Heart right ventricle (tissue), 16 donors: ENCODE data around the gene PDE2A. TPM values are rescaled to one million over a fixed set of nuclear protein-coding genes. Genes with fewer than 3 reads are reported as not detected.

Source experiments
- ATAC-seq, 8 donors: fragments of 200-7000 bp; cut with Tn5 transposase; one replicate each; pipeline ENCODE4 v1.9.1; 2020; ENCODE audit warnings: mild to moderate bottlenecking in 8 of 8, moderate library complexity in 8 of 8, moderate number of reproducible peaks in 1 of 8
- DNase-seq, 2 donors: peaks; one replicate each; pipeline ENCODE4 v3.0.0-alpha.2; 2020
- H3K27ac ChIP-seq, 10 donors: fragments of 200-600 bp; sonication (generic) in 2 of 10; one replicate each; pipeline versions ENCODE4 v1.5.0 to v1.8.0; 2020 to 2022; ENCODE audit warnings: mild to moderate bottlenecking in 3 of 10
- H3K27me3 ChIP-seq, 7 donors: fragments of 200-600 bp; one replicate each; pipeline ENCODE4 v1.8.0; 2021 to 2022; ENCODE audit warnings: mild to moderate bottlenecking in 2 of 7
- H3K36me3 ChIP-seq, 9 donors: fragments of 200-600 bp; sonication (generic) in 1 of 9; one replicate each; pipeline versions ENCODE4 v1.5.0 to v1.8.0; 2020 to 2022; ENCODE audit warnings: mild to moderate bottlenecking in 2 of 9
- H3K4me1 ChIP-seq, 9 donors: fragments of 200-600 bp; sonication (generic) in 1 of 9; one replicate each; pipeline versions ENCODE4 v1.5.0 to v1.8.0; 2020 to 2022; ENCODE audit warnings: mild to moderate bottlenecking in 4 of 9
- H3K4me3 ChIP-seq, 10 donors: fragments of 200-600 bp; sonication (generic) in 2 of 10; one replicate each; pipeline versions ENCODE4 v1.5.0 to v1.8.0; 2020 to 2022; ENCODE audit warnings: mild to moderate bottlenecking in 7 of 10, moderate library complexity in 2 of 10
- H3K9me3 ChIP-seq, 11 donors: fragments of 200-600 bp in 10 of 11; sonication (generic) in 2 of 11; one replicate each; pipeline versions ENCODE4 v1.5.0 to v1.8.0; 2013 to 2022; ENCODE audit warnings: mild to moderate bottlenecking in 2 of 11, control low read depth in 1 of 11, moderate library complexity in 1 of 11
- WGBS, 2 donors: extraction: QIAGEN DNeasy Blood & Tissue Kit; methylation state at CpG; one replicate each; pipeline ENCODE4 v1.1.7; 2013; ENCODE audit warnings: inconsistent platforms in 1 of 2; 5-methylcytosine and 5-hydroxymethylcytosine counted together
- intact Hi-C, 10 donors: fragments of 100-400 bp; cut with DNase I; formaldehyde crosslinking; loops; one replicate each; pipeline versions ENCODE4 v1.11.1 to v1.14.2; 2022
- polyA plus RNA-seq, 2 donors: library from polyadenylated mRNA; stranded (reverse); fragments of 200-250 nt; gene quantifications; one replicate each; pipeline ENCODE4 v1.2.3, GENCODE V29; 2013
- total RNA-seq, 10 donors: library from RNA; stranded (reverse); fragmentation: NEBNext Ultra II Directional in 3 of 10; extraction: Animal tissue kit (Norgen Biotek cat#: 25700) in 3 of 10; gene quantifications; one replicate each; pipeline versions ENCODE4 v1.2.1 to v1.2.4, GENCODE V29; 2021 to 2023
- TF ChIP-seq, protein P1 (sequence below), 9 donors: fragments of 200-600 bp; sonication (generic) in 2 of 9; IDR thresholded peaks; one replicate each; pipeline versions ENCODE4 v1.5.0 to v1.8.0; 2021 to 2022; ENCODE audit warnings: antibody characterized with exemption in 9 of 9, mild to moderate bottlenecking in 5 of 9, moderate library complexity in 1 of 9
- donor health status: Arrhythmogenic right ventricular cardiomyopathy.
- donor health status: ischemic (EF 13 %, LVEDD 7.1; RV severe dilation, severe dysfunction).
- donor health status: healthy with polysubstance abuse.
- donor health status: DM: no; HTN: yes; CAD: no.
- donor health status: DM: no; HTN: no; CAD: no.
- donor health status: ischemic (EF 25% LVEDD 6.9; RV normal size, moderate dysfunction).
- donor health status: ischemic (EF 25% LVEDD 5.7; RV mildly dilated, moderate dysfunction).
- donor health status: healthy.
- donor health status: DM: yes; HTN: yes; CAD: no.
- donor health status: Ischemic cardiomyopathy.
- donor health status: ischemic (EF 35%, LVEDD 5.7; RV mildly dilated, moderate dysfunction).
- donor health status: nonischemic (EF 11% LVEDD 7.7; RV severe dilation, severe dysfunction).
- donor health status: DM: yes; HTN: yes; CAD: no.
- donor health status: PGD.
- donor health status: ischemic (EF 29% LVEDD 5.4; RV normal size, mild dysfunction).
- donor health status: nonischemic (EF 23%, LVEDD 6.1; RV moderate dilation, normal function).

The PDE2A gene
- total and polyA plus RNA-seq, 12 donors = 10.4 to 47.6 (median 30.2) TPM

DNA sequence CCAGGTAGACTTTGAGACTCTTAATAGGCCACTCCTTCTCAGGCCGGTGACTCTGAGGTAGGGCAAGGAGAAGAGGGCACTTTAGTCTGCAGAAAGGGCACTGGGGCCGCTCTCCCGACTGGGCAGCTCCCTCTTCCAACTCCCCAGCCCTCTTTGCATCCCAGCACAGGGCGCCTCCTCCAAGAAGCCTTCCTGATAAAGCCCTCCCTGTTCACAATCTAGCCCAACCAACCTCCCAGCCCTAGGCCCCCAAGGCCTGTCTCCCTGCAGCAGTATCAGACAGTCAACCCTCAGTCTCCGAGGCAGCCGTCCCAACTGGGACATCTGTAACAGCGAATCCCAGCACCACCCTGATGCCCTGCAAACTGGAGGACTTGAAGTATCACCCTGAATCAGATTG lies 14.3 kb upstream of the PDE2A start:
- peaks cover 10 to 81% (median 45%) of the 10 kb centered on the region in 9 donors for H3K4me1 ChIP-seq
- no peak for ATAC-seq
- 94 to 96% methylated on average over 7 of the region's 7 CpGs for WGBS, 2 donors
- TF ChIP-seq, protein P1, sequence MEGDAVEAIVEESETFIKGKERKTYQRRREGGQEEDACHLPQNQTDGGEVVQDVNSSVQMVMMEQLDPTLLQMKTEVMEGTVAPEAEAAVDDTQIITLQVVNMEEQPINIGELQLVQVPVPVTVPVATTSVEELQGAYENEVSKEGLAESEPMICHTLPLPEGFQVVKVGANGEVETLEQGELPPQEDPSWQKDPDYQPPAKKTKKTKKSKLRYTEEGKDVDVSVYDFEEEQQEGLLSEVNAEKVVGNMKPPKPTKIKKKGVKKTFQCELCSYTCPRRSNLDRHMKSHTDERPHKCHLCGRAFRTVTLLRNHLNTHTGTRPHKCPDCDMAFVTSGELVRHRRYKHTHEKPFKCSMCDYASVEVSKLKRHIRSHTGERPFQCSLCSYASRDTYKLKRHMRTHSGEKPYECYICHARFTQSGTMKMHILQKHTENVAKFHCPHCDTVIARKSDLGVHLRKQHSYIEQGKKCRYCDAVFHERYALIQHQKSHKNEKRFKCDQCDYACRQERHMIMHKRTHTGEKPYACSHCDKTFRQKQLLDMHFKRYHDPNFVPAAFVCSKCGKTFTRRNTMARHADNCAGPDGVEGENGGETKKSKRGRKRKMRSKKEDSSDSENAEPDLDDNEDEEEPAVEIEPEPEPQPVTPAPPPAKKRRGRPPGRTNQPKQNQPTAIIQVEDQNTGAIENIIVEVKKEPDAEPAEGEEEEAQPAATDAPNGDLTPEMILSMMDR (IDR thresholded peaks at IDR 0.05) = no peak
- intact Hi-C loops = loop anchor here in 4 of 10 donors (10.0 kb wide), 1 partner anchor 214 kb away; no protein-coding TSS in a partner anchor
- no peak for DNase-seq
- no peaks in the 10 kb centered on the region for H3K9me3 ChIP-seq
- H3K36me3 ChIP-seq = peaks cover 0 to 99% (median 46%) of the 10 kb centered on the region in 9 donors
- H3K27ac ChIP-seq = peak overlapping the region in 3 of 10 donors; percentile 1 to 56 (median 9)
- H3K4me3 ChIP-seq = no peak overlapping the region
- no peaks in the 10 kb centered on the region for H3K27me3 ChIP-seq

DNA sequence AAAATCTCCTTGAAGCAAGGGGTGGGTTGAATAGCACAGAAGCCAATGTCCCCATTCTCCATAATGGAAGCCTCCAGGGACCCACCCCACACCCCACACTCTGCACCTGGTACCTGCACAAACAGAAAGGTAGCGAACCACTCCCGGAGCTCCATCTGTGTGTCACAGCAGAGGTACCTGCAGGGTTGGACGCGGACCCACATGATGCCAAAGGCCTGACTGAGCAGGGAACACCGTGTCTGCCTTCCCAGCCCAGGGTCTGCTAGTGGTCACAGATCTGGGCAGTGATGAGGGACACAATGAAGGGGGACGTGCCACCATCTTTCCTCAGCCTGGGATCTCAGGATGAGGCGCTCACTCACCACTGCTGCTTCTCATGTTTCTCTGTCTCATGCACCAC lies 13.1 kb upstream of the PDE2A start:
- H3K27ac ChIP-seq = peak overlapping the region in 7 of 10 donors; percentile 54 to 75 (median 65)
- DNase-seq = no peak
- ATAC-seq = no peak
- peaks cover 0 to 94% (median 34%) of the 10 kb centered on the region in 9 donors for H3K36me3 ChIP-seq
- TF ChIP-seq, protein P1 (IDR thresholded peaks at IDR 0.05) = no peak
- H3K4me3 ChIP-seq = no peak overlapping the region
- no peaks in the 10 kb centered on the region for H3K27me3 ChIP-seq
- peaks cover 10 to 73% (median 38%) of the 10 kb centered on the region in 9 donors for H3K4me1 ChIP-seq
- intact Hi-C loops = loop anchor here in 4 of 10 donors (10.0 kb wide), 1 partner anchor 213 kb away; no protein-coding TSS in a partner anchor
- WGBS, 2 donors = 91 to 97% methylated on average over 7 of the region's 7 CpGs
- no peaks in the 10 kb centered on the region for H3K9me3 ChIP-seq

DNA sequence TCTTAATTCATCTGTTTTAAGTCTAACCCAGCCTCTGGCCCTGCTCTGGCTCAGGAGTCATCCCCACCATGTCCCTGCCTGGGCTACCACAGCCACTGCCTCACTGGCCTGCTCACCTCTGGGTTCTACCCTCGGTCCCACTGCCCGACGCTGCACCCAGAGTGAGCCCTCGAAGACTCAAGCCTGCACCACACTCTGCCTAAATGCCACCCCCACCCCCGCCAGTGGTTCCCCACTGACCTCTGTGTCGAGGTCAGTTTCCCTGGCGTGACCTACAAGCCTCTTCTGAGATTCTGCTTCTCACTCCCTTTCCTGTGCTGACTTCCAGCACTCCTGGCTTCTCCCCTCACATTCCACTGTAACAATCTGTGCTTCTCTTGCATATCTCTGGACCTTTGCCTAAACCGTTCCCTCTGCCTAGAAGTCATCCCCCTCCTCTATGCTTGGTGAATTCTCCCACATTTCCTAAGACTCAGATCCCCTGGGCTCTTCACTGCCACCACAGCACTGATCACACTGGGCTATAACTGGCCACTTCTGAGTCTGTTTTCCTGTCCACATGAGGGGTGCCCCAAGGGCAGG lies 12.5 kb upstream of the PDE2A start:
- Histone ChIP-seq H3K36me3 (peaks cover 0 to 88% (median 28%) of the 10 kb centered on the region in 9 donors), H3K27me3 (no peaks in the 10 kb centered on the region), H3K4me1 (peaks cover 10 to 67% (median 38%) of the 10 kb centered on the region in 9 donors), H3K4me3 (no peak overlapping the region), H3K9me3 (no peaks in the 10 kb centered on the region), H3K27ac (peak overlapping the region; percentile 24 to 75 (median 64))
- TF ChIP-seq, protein P1 (IDR thresholded peaks at IDR 0.05) = no peak
- DNase-seq (no peak), ATAC-seq (peak in 2 of 8 donors; percentile 6 to 9)
- WGBS, 2 donors = 42 to 46% methylated on average over 8 of the region's 8 CpGs
- intact Hi-C loops = loop anchor here in 4 of 10 donors (10.0 kb wide), 1 partner anchor 212 kb away; no protein-coding TSS in a partner anchor

DNA sequence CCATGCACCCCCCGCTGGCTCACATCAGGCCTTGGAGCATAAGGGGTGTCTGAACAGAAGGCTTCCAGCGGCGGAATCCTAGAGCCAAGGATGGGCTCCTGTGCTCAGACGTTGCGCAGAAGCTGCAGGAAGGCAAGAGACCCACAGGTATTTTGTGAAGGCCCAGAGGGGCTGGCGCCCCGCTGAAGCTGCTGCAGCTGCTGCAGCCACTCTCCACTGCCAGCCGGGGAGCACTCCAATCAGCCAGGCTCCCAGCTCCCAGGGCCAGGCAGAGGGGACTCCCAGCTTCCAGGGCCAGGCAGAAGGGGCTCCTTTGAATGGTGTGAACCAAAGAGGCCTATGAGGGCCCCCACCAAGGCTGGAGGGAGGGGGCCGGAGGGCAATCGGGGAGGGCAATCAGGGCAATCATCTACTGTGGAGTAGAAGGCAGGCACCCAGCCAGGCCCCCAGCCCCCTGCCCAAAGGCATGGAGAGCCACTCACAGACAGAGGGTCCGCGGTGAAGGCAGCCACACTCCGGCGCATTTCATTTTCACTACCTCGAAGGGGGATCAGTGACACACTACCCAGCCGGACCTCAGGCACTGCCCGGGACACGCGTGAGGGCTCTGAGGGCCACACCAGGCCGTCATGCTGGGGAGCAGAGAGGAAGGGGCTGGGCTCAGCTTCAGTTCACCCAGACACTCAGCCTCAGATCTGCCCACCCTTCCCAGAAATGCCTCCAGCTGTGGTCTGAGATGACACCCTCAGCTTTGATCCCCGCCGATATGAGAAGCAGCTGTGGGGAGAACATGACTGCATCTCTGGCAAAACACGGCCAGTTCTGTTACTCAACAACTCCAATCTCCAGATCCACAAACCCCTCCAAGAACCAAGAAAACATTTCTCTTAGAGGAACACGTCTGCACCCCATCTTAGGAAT lies 11.6 kb upstream of the PDE2A start:
- peaks cover 10 to 68% (median 41%) of the 10 kb centered on the region in 9 donors for H3K4me1 ChIP-seq
- peak in 1 of 2 donors; percentile 42 for DNase-seq
- 76 to 77% methylated on average over 24 of the region's 24 CpGs for WGBS, 2 donors
- H3K27ac ChIP-seq = peak overlapping the region; percentile 3 to 75 (median 62)
- TF ChIP-seq, protein P1 (IDR thresholded peaks at IDR 0.05) = no peak
- peak in 5 of 8 donors; percentile 2 to 26 (median 13) for ATAC-seq
- no peak overlapping the region for H3K4me3 ChIP-seq
- intact Hi-C loops = loop anchor here in 5 of 10 donors (2.0 to 10.0 kb wide), 2 partner anchors 99 to 211 kb away; no protein-coding TSS in a partner anchor
- no peaks in the 10 kb centered on the region for H3K9me3 ChIP-seq
- H3K36me3 ChIP-seq = peaks cover 0 to 79% (median 20%) of the 10 kb centered on the region in 9 donors
- no peaks in the 10 kb centered on the region for H3K27me3 ChIP-seq
